B cell (primary cell): Measurements from ENCODE around the gene ZNF334. TPM values are rescaled to one million over a fixed set of nuclear protein-coding genes. Genes with fewer than 3 reads are reported as not detected.

Source experiments
- ATAC-seq: fragments of 200-7000 bp; cut with Tn5 transposase; one replicate; pipeline ENCODE4 v1.10.0; 2021; ENCODE audit warnings: low read depth, mild to moderate bottlenecking, moderate number of reproducible peaks, moderate library complexity
- CTCF ChIA-PET: fragments of 350-600 bp; sonication (Branson Sonifier 250); formaldehyde crosslinking; loops from one replicate; lab custom pipeline; 2021; ENCODE audit warnings: antibody characterized with exemption, inconsistent platforms; lab: Charles Lee
- POLR2A ChIA-PET: fragments of 350-600 bp; sonication (Branson Sonifier 250); formaldehyde crosslinking; loops from one replicate; lab custom pipeline; 2021; ENCODE audit warnings: antibody characterized with exemption; lab: Charles Lee
- DNase-seq: peaks from one replicate; pipeline ENCODE4 v3.0.0; 2013
- H2AFZ ChIP-seq: 2 replicates; pipeline ENCODE4 v1.6.1; 2012; ENCODE audit warnings: mild to moderate bottlenecking, low read depth, low read length; ENCODE audit not compliant: insufficient read depth, poor library complexity, severe bottlenecking
- H3K27ac ChIP-seq, 2 donors: 1 replicate in 1 of 2; 2 replicates in 1 of 2; pipeline ENCODE4 v1.5.1; 2012 to 2013; ENCODE audit warnings: low read length in 2 of 2, mild to moderate bottlenecking in 2 of 2, moderate library complexity in 1 of 2
- H3K27me3 ChIP-seq, 4 experiments: fragments of 200-600 bp in 1 of 4; sonication (generic) in 1 of 4; replicated peaks in 1 of 4; 1 replicate in 2 of 4; 2 replicates in 2 of 4; pipeline versions ENCODE4 v1.6.1 to v1.7.0; 2013 to 2016; ENCODE audit warnings: low read length in 3 of 4, mild to moderate bottlenecking in 2 of 4, mixed read lengths in 1 of 4, moderate library complexity in 1 of 4; ENCODE audit not compliant: insufficient read depth in 4 of 4, control insufficient read depth in 3 of 4; ENCODE audit errors: control extremely low read depth in 1 of 4
- H3K36me3 ChIP-seq, 2 experiments: replicated peaks in 1 of 2; 1 replicate in 1 of 2; 2 replicates in 1 of 2; pipeline versions ENCODE4 v1.6.1 to v1.7.1; 2013; ENCODE audit warnings: low read length in 1 of 2; ENCODE audit not compliant: insufficient read depth in 2 of 2, control insufficient read depth in 1 of 2; ENCODE audit errors: control extremely low read depth in 1 of 2, extremely low read depth in 1 of 2
- H3K4me1 ChIP-seq, 2 donors: fragments of 200-600 bp in 1 of 2; sonication (generic) in 1 of 2; 1 replicate in 1 of 2; 2 replicates in 1 of 2; pipeline versions ENCODE4 v1.5.1 to v1.6.1; 2013 to 2017; ENCODE audit warnings: low read length in 2 of 2; ENCODE audit not compliant: control insufficient read depth in 2 of 2, insufficient read depth in 2 of 2
- H3K4me2 ChIP-seq: replicated peaks from 2 replicates; pipeline ENCODE3; 2012; ENCODE audit warnings: mild to moderate bottlenecking, low read depth, low read length; ENCODE audit not compliant: poor library complexity, severe bottlenecking
- H3K4me3 ChIP-seq, 5 experiments: fragments of 200-600 bp in 1 of 5; sonication (generic) in 1 of 5; 1 replicate in 3 of 5; 2 replicates in 2 of 5; pipeline versions ENCODE4 v1.5.1 to v1.7.0; 2011 to 2016; ENCODE audit warnings: low read length in 4 of 5, mild to moderate bottlenecking in 4 of 5, low read depth in 2 of 5, control low read depth in 1 of 5, moderate library complexity in 1 of 5; ENCODE audit not compliant: insufficient read depth in 1 of 5; ENCODE audit errors: control extremely low read depth in 1 of 5, extremely low read depth in 1 of 5
- H3K79me2 ChIP-seq: fragments of 200-600 bp; sonication (generic); one replicate; pipeline ENCODE4 v1.6.0; 2016; ENCODE audit warnings: low read length; ENCODE audit not compliant: control insufficient read depth, insufficient read depth
- H3K9ac ChIP-seq: fragments of 200-600 bp; sonication (generic); 2 replicates; pipeline ENCODE4 v1.6.1; 2017; ENCODE audit warnings: mild to moderate bottlenecking, low read length, moderate library complexity
- H3K9me3 ChIP-seq, 3 donors: one replicate each; pipeline versions ENCODE4 v1.6.1 to v1.7.1; 2013; ENCODE audit warnings: low read length in 2 of 3; ENCODE audit not compliant: control insufficient read depth in 2 of 3, insufficient read depth in 1 of 3; ENCODE audit errors: control extremely low read depth in 1 of 3
- H4K20me1 ChIP-seq: 2 replicates; pipeline ENCODE4 v1.6.0; 2012; ENCODE audit warnings: mild to moderate bottlenecking, low read length; ENCODE audit not compliant: insufficient read depth, control insufficient read depth, poor library complexity, severe bottlenecking
- H3K27ac Mint-ChIP-seq: one replicate; pipeline ENCODE4 v1.8.0; 2021; ENCODE audit warnings: mixed read lengths
- H3K27me3 Mint-ChIP-seq: one replicate; pipeline ENCODE4 v1.8.0; 2021; ENCODE audit warnings: mixed read lengths
- H3K4me1 Mint-ChIP-seq: one replicate; pipeline ENCODE4 v1.8.0; 2021; ENCODE audit warnings: mixed read lengths
- H3K4me3 Mint-ChIP-seq: one replicate; pipeline ENCODE4 v1.8.0; 2021; ENCODE audit warnings: mixed read lengths
- H3K9me3 Mint-ChIP-seq: one replicate; pipeline ENCODE4 v1.8.0; 2022; ENCODE audit warnings: mixed read lengths; ENCODE audit not compliant: insufficient read depth
- CTCF ChIP-seq: fragments of 200-600 bp; IDR thresholded peaks from one replicate; pipeline ENCODE4 v1.8.0; 2022; ENCODE audit warnings: antibody characterized with exemption, mild to moderate bottlenecking
- EZH2 ChIP-seq: IDR thresholded peaks from 2 replicates; pipeline ENCODE4 v1.6.1; 2012; ENCODE audit warnings: borderline replicate concordance, low read depth, mild to moderate bottlenecking, moderate library complexity, low read length; ENCODE audit not compliant: insufficient read depth, poor library complexity, severe bottlenecking
- WGBS: methylation state at CpG from one replicate; pipeline ENCODE4 v1.1.5; 2013; ENCODE audit warnings: missing lambda C conversion rate; ENCODE audit not compliant: insufficient coverage; 5-methylcytosine and 5-hydroxymethylcytosine counted together
- intact Hi-C: fragments of 100-400 bp; cut with micrococcal nuclease; formaldehyde crosslinking; loops from one replicate; pipeline ENCODE4 v1.10.0; 2022
- polyA plus RNA-seq: library from polyadenylated mRNA; depleted of rRNA; stranded (reverse); fragments of >200 nt; gene quantifications from 2 replicates; pipeline ENCODE4 v1.2.3, GENCODE V29; 2012
- total RNA-seq, 2 donors: library from RNA; stranded (reverse); fragments of 120-200 nt in 1 of 2; gene quantifications; 1 replicate in 1 of 2; 2 replicates in 1 of 2; pipeline versions ENCODE4 v1.2.3 to v1.2.4, GENCODE V29; 2013 to 2022

ZNF334 gene
- total and polyA plus RNA-seq, 2 donors (not counting 1 experiment from before 2014, with no cell fraction given) = 0.22 to 0.30 TPM

DNA sequence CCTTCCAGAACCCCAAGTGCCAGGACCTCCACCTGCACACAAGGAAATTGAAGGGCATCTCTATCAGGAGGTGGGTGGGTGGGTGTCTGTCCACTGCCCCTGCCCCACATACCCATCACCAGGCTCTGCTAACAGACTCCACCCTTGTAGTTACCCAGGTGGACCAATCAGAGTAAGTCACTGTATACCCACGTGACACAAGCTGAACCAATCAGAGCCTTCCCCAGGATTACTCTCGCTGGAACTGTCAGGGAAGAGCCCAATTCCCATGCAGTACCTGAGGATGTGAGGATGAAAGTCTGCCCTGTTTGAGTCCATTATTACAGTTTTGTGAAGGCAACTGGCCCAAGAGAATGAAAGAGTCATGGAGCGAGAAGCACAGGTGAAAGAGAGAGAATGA lies 32.9 kb upstream of the ZNF334 start:
- H3K27me3 Mint-ChIP-seq = no peaks in the 10 kb centered on the region
- Histone ChIP-seq H3K4me3 (no peak overlapping the region), H3K27me3 (peaks cover 0 to 2% (median 0%) of the 10 kb centered on the region in 4 experiments), H3K9ac (no peak overlapping the region), H2AFZ (no peak overlapping the region), H3K36me3 (no peaks in the 10 kb centered on the region), H4K20me1 (no peaks in the 10 kb centered on the region), H3K4me1 (peaks cover 33 to 35% of the 10 kb centered on the region in 2 donors), H3K27ac (no peak overlapping the region), H3K79me2 (no peaks in the 10 kb centered on the region), H3K9me3 (no peaks in the 10 kb centered on the region), H3K4me2 (no peak overlapping the region)
- 94% methylated on average over 2 of the region's 3 CpGs for WGBS
- no peak for TF ChIP-seq CTCF
- TF ChIP-seq EZH2 = no peak
- DNase-seq (no peak), ATAC-seq (no peak)
- no peak overlapping the region for H3K27ac Mint-ChIP-seq
- intact Hi-C loops = no loop called here
- no peaks in the 10 kb centered on the region for H3K9me3 Mint-ChIP-seq
- peaks cover 23% of the 10 kb centered on the region for H3K4me1 Mint-ChIP-seq
- no peak overlapping the region for H3K4me3 Mint-ChIP-seq
- POLR2A ChIA-PET = no interaction called here
- CTCF ChIA-PET = no interaction called here

DNA sequence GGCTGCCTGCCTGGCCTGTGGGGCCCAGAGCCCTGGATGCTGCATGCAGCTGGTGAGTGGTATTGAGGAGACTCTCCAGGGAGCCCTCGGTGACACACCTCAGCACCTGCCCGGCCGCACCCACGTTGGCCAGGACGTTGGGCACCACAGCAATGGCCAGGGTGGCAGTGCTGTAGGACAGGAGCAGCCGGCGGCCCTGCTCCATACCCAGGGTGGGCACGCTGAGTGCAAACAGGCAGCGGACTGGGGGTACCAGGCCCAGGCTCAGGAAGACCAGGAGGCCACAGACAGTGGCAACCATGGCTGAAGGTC lies 32.4 kb upstream of the ZNF334 start:
- no peak overlapping the region for H3K4me3 Mint-ChIP-seq
- WGBS = 90% methylated on average over 9 of the region's 9 CpGs
- POLR2A ChIA-PET = no interaction called here

More for the DNA sequence above, 32.4 kb upstream of the ZNF334 start:
- CTCF ChIA-PET = interaction anchor here (1.7 kb wide), 1 partner anchor 7 kb away, joined by 4 read pairs; no protein-coding TSS in a partner anchor
- intact Hi-C loops = no loop called here
- no peak overlapping the region for H2AFZ ChIP-seq
- no peak overlapping the region for H3K9ac ChIP-seq
- H3K9me3 Mint-ChIP-seq = no peaks in the 10 kb centered on the region
- no peak overlapping the region for H3K4me2 ChIP-seq
- TF ChIP-seq CTCF (no peak), EZH2 (no peak)
- no peaks in the 10 kb centered on the region for H3K79me2 ChIP-seq
- H3K27me3 Mint-ChIP-seq = no peaks in the 10 kb centered on the region
- H3K9me3 ChIP-seq = no peaks in the 10 kb centered on the region
- ATAC-seq (no peak), DNase-seq (no peak)
- H3K4me1 Mint-ChIP-seq = peaks cover 18% of the 10 kb centered on the region
- no peak overlapping the region for H3K4me3 ChIP-seq
- peaks cover 0 to 4% (median 0%) of the 10 kb centered on the region in 4 experiments for H3K27me3 ChIP-seq
- peaks cover 28 to 30% of the 10 kb centered on the region in 2 donors for H3K4me1 ChIP-seq
- no peaks in the 10 kb centered on the region for H4K20me1 ChIP-seq
- H3K27ac Mint-ChIP-seq = no peak overlapping the region
- no peak overlapping the region for H3K27ac ChIP-seq
- no peaks in the 10 kb centered on the region for H3K36me3 ChIP-seq
